22Rv1 (cell line): Measurements from ENCODE around the gene NEDD4L.

Source experiments
- CTCF ChIP-seq: fragments of 450-650 bp; IDR thresholded peaks from 2 replicates; pipeline ENCODE4 v1.5.1; 2017; ENCODE audit warnings: mild to moderate bottlenecking
- ZFX ChIP-seq: fragments of 450-650 bp; IDR thresholded peaks from 2 replicates; pipeline ENCODE4 v1.6.1; 2017; ENCODE audit warnings: antibody characterized with exemption, borderline replicate concordance

DNA sequence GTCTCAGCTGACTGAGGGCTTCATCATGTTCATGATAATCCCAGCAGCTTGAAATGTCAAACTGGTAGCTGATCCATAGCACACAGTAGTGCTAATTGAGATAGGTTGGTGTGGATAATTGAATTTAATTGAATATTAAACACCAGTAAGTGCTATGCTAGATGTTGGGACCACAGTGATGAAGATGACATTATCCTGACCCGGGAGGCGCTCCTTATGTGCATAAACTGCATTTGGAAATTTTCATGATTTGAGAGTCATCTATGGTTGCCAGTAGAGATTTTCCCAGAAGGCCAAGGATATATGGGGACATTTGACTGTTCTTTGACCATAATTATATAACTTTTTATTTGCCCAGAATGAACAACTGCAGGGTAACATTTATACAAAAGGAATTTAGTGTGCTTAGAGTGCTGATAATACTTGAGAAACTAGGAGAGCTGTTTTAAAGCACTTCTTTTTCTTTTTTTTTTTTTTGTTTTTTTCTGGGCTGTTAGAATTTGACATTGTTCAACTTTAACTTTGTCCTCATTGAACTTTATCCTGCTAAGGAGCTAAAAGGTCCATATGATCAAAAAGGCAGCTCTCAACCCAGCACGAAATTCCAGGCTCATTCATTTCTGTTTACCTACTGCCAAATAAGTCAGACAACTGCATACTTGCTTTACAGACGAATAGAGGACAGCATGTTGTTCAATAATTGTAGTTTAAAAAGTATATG lies 242.8 kb downstream of the NEDD4L start:
- TF ChIP-seq CTCF (no peak), ZFX (no peak)
